Muscle layer of colon (tissue), 2 donors: ENCODE results near the gene CAPN5.

Experiments used
- H3K27ac ChIP-seq: one replicate; pipeline ENCODE4 v1.7.0; 2013; ENCODE audit warnings: low read depth, mild to moderate bottlenecking, low read length, moderate library complexity
- H3K27me3 ChIP-seq, 2 donors: one replicate each; pipeline ENCODE4 v1.7.0; 2013; ENCODE audit warnings: low read length in 2 of 2, mild to moderate bottlenecking in 2 of 2; ENCODE audit not compliant: insufficient read depth in 2 of 2, control insufficient read depth in 1 of 2
- H3K36me3 ChIP-seq: one replicate; pipeline ENCODE4 v1.7.0; 2013; ENCODE audit warnings: mild to moderate bottlenecking, low read length; ENCODE audit not compliant: insufficient read depth
- H3K4me1 ChIP-seq: one replicate; pipeline ENCODE4 v1.7.0; 2013; ENCODE audit warnings: mild to moderate bottlenecking, low read length; ENCODE audit not compliant: insufficient read depth
- H3K4me3 ChIP-seq, 2 donors: one replicate each; pipeline ENCODE4 v1.7.0; 2013; ENCODE audit warnings: low read length in 2 of 2, low read depth in 1 of 2, mild to moderate bottlenecking in 1 of 2, moderate library complexity in 1 of 2
- H3K9ac ChIP-seq: one replicate; pipeline ENCODE4 v1.7.0; 2013; ENCODE audit warnings: low read length
- H3K9me3 ChIP-seq: one replicate; pipeline ENCODE4 v1.7.0; 2013; ENCODE audit warnings: mild to moderate bottlenecking, low read length
- donor health status: abdominal sarcoma.
- donor health status: Adenocarcinoma of cecum.

CAPN5 gene

DNA sequence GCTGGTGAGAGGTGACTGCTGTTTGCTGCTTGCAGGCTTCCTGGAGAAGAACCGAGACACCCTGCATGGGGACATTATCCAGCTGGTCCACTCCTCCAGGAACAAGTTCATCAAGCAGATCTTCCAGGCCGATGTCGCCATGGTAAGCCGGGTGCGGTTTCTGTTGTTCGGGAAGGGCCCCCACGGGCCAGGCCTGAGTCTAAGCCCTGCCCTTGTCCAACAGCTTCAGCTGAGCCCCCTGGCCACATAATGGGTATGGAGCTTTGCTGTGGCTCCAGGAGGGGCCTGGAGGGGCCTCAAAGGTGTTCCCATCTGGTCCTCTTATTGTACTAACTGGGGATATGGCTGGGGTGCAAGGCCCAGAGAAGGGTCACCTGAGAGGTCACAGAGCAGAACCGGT is 99.2 kb downstream of the CAPN5 start:
- Histone ChIP-seq H3K4me3 (no peak overlapping the region), H3K27ac (no peak overlapping the region), H3K27me3 (no peaks in the 10 kb centered on the region), H3K9ac (no peak overlapping the region), H3K4me1 (no peaks in the 10 kb centered on the region), H3K9me3 (no peaks in the 10 kb centered on the region), H3K36me3 (no peaks in the 10 kb centered on the region)

DNA sequence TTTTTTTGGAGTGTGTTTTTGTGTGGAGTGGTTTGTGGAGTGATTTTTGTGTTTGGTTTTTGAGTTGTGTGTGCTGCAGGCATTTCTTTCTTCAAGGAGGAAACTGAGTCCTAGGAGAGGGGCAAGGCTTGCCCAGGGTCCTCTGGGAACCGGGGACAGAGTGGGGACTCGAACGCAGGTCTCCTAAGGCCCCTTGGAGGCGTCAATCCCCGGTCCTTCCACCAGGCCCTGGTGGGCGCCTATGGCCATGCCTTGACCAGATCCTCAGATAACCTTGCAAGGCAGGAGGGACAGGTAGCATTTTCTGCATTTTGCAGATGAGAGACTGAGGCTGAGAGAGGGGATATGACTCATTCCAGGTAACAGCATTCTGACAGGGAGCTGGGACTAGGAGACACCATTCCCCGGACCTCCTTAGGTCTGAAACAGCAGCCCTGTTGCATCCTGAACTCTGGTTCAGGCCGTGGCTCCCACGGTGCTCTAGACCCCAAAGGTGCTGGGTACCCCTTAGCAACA is 100.4 kb downstream of the CAPN5 start:
- Histone ChIP-seq H3K4me3 (no peak overlapping the region), H3K36me3 (no peaks in the 10 kb centered on the region), H3K4me1 (no peaks in the 10 kb centered on the region), H3K9me3 (no peaks in the 10 kb centered on the region), H3K27me3 (no peaks in the 10 kb centered on the region), H3K9ac (no peak overlapping the region), H3K27ac (no peak overlapping the region)

DNA sequence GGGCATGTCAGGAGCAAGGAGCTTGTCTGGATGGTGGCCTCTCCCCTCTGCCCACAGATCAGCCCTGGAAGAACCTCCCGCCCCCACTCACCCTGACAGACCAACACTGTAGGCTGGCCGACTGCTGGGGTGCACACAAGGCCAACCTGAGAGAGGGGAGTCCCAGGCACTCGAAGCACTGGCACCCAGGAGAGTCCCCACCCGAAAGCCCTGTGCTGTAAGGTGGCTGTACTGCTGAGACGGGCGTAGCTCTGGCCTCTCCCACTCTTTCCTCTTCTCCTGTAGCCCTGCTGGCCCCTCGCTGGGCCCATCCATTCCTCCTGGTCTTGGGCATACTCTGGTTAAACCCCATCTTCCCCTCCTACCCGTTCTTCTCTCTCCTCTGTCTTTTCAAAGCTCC is 101.0 kb downstream of the CAPN5 start:
- no peaks in the 10 kb centered on the region for H3K27me3 ChIP-seq
- H3K9ac ChIP-seq, result no peak overlapping the region
- H3K36me3 ChIP-seq, result no peaks in the 10 kb centered on the region
- H3K9me3 ChIP-seq, result no peaks in the 10 kb centered on the region
- H3K4me1 ChIP-seq, result no peaks in the 10 kb centered on the region
- no peak overlapping the region for H3K4me3 ChIP-seq
- H3K27ac ChIP-seq, result no peak overlapping the region

- Histone ChIP-seq H3K9me3 (no peaks in the 10 kb centered on the region), H3K9ac (no peak overlapping the region), H3K36me3 (no peaks in the 10 kb centered on the region), H3K4me3 (no peak overlapping the region), H3K27ac (no peak overlapping the region), H3K27me3 (no peaks in the 10 kb centered on the region), H3K4me1 (no peaks in the 10 kb centered on the region)
These were observed 103.3 kb downstream of the CAPN5 start for GRCh38 chr11:77170107-77170506.

DNA sequence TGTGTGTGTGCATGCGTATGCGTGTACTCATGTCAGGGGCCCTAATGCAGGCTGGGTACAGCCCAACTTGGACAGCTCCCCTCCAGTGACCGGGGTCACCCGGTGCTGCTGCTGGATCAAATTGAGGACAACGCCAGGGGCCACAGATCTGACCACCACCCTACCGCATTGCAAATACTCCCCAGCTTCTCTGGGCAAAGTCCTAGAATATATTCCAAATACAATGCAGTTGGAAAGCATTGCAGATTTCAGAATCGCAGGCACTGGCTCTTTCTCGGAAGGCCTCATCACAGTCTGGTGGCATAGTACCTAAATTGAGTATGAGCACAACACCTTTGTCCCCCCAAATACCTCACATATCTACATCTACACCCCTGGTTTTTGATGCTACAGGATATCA is 104.5 kb downstream of the CAPN5 start:
- H3K27ac ChIP-seq, result no peak overlapping the region
- H3K36me3 ChIP-seq, result no peaks in the 10 kb centered on the region
- H3K27me3 ChIP-seq, result no peaks in the 10 kb centered on the region
- no peaks in the 10 kb centered on the region for H3K9me3 ChIP-seq
- no peak overlapping the region for H3K9ac ChIP-seq
- H3K4me1 ChIP-seq, result no peaks in the 10 kb centered on the region
- H3K4me3 ChIP-seq, result no peak overlapping the region

DNA sequence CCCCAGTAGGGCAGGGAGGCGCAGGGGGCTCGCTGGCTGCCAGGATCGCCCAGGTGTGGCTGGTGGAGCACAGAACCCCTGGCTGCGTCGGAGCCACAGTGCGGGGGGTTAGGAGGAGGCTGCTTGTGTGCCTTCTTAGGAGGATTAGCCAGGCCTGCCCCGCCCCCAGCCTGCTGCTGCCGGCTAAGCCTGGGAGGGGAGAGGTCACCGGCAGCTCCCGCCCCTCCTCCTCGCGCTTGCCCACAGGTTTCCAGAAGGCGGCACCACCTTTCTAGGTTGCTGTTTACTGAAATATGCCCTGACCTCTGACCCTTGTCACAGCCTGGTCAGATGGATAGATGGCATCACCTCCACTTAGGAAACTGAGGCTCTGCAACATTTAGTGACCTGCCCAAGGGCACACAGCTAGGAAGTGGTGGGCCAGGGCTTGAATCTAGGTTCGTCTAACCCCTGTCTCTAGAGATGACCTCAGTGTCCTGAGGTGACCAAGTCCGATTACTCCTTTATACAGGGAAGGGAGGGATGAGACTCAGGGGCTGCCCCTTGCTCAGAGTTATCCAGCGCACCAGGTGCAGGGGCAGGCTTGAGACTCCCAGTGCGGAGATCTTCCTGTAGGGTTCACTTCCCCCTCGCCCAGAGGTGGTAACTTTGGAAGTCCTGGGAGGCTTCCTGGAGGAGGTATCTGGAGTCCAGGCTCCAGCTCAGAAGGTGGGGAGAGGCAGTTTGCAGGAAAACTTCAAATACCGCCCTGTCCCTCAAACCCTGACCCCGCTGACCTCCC is 105.3 kb downstream of the CAPN5 start:
- no peaks in the 10 kb centered on the region for H3K36me3 ChIP-seq
- no peaks in the 10 kb centered on the region for H3K9me3 ChIP-seq
- H3K27ac ChIP-seq, result no peak overlapping the region
- no peak overlapping the region for H3K4me3 ChIP-seq
- H3K9ac ChIP-seq, result no peak overlapping the region
- no peaks in the 10 kb centered on the region for H3K4me1 ChIP-seq
- no peaks in the 10 kb centered on the region for H3K27me3 ChIP-seq

DNA sequence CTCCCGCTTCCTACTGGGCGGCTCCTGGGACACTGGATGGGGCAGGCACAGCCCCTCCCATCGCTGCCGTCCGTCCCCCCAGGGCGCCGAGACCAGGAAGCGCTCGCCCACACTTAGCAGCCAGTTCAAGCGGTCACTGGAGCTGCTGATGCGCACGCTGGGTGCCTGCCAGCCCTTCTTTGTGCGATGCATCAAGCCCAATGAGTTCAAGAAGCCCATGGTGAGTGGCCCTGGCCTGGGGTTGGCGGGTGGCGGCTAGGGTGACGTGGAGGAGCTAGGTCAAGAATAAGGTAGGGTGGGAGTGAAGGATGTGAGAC is 105.9 kb downstream of the CAPN5 start:
- H3K27ac ChIP-seq, result no peak overlapping the region
- no peaks in the 10 kb centered on the region for H3K27me3 ChIP-seq
- no peak overlapping the region for H3K9ac ChIP-seq
- H3K9me3 ChIP-seq, result no peaks in the 10 kb centered on the region
- no peaks in the 10 kb centered on the region for H3K4me1 ChIP-seq
- H3K36me3 ChIP-seq, result no peaks in the 10 kb centered on the region
- H3K4me3 ChIP-seq, result no peak overlapping the region

DNA sequence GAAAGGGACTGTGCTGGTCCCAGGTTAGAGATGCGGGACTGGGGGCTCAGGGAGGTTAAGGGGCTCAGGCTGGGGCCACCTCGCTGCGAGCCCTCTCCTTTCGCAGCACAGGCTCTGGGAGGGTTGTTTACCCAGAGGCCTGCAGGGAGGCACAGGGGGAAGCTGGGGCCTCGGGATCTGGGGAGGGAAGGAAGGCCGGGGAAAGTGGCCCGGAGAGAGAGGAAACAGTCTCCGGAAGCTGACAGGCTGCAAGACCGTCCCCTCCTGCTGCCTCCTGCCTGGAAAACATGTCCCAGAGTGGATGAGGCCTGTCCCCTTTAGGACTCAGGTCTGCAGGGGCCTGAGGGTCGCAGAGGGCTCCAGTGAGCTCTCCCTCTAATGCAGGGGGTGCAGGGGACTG is 106.7 kb downstream of the CAPN5 start:
- Histone ChIP-seq H3K4me3 (no peak overlapping the region), H3K9ac (no peak overlapping the region), H3K27ac (no peak overlapping the region), H3K4me1 (no peaks in the 10 kb centered on the region), H3K36me3 (no peaks in the 10 kb centered on the region), H3K27me3 (no peaks in the 10 kb centered on the region), H3K9me3 (no peaks in the 10 kb centered on the region)

- H3K4me1 ChIP-seq, result no peaks in the 10 kb centered on the region
- H3K9ac ChIP-seq, result no peak overlapping the region
- H3K36me3 ChIP-seq, result no peaks in the 10 kb centered on the region
- H3K27me3 ChIP-seq, result no peaks in the 10 kb centered on the region
- H3K9me3 ChIP-seq, result no peaks in the 10 kb centered on the region
- H3K27ac ChIP-seq, result no peak overlapping the region
- H3K4me3 ChIP-seq, result no peak overlapping the region
These were observed 107.8 kb downstream of the CAPN5 start for GRCh38 chr11:77174559-77174958.

GRCh38 chr11:77175021-77175842 is 108.5 kb downstream of the CAPN5 start:
- Histone ChIP-seq H3K27me3 (no peaks in the 10 kb centered on the region), H3K9me3 (no peaks in the 10 kb centered on the region), H3K27ac (peak overlapping the region; percentile 44), H3K4me3 (no peak overlapping the region), H3K36me3 (no peaks in the 10 kb centered on the region), H3K4me1 (no peaks in the 10 kb centered on the region), H3K9ac (no peak overlapping the region)
